ENCODE measurements around the gene INTS11. TPM values are rescaled to one million over a fixed set of nuclear protein-coding genes. Genes with fewer than 3 reads are reported as not detected.

The INTS11 gene
- total RNA-seq, 1 experiment from 2014 or later, result 139 TPM

DNA sequence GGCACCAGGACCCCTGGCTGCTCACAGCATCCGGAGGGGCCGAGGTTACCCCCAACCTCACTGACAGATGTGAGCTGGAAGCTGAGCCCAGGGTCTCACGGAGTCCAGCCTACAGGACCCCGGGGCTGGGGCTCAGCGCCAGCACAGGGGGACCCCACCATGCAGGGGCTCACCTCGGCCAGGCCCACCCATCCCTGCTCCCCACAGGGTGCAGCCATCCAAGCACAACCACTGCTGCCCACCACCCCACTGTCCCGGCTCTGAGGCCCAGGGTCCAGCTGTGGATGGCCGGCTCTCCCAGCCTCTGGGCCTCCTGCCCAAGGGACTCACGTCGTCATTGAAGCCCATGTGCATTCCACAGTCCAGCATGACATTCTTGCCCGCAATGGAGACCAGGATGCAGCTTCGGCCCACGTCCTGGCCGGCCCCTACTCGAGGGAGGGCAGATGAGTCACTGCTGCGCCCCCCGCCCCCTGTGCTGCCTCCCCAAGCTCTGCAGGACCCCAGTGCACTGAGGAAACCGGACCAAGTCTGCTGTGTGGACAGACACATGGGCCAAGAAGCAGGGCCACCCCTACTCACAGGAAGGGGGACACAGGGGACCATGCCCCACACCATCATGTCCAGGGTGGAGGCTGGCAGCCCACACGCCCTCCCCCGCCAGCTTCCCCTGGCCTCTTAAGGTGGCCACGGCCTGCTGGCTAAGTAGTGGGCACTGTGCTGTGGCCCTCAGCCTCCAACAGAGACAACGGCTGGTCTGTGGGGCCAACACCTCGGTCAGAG lies 3.6 kb downstream of the INTS11 start:
- no peak overlapping the region for H2AK5ac ChIP-seq (ENCODE audit: insufficient read length, low read length)
- peaks cover 6 to 20% of the 10 kb centered on the region in 2 experiments for H3K4me1 Mint-ChIP-seq
- no peak overlapping the region for H3K23ac ChIP-seq (ENCODE audit: insufficient read length, low read depth, low read length)
- peaks cover 17% of the 10 kb centered on the region; the same call in 1 of the 2 replicates for H3K79me2 ChIP-seq (ENCODE audit: insufficient read depth, low read length)
- no peak overlapping the region for H3K27ac Mint-ChIP-seq
- H3K4me2 ChIP-seq (ENCODE audit: insufficient read depth, insufficient read length, low read length), result no peak overlapping the region
- H3K4ac ChIP-seq (ENCODE audit: low read depth, low read length), result no peak overlapping the region
- H2BK12ac ChIP-seq (ENCODE audit: insufficient read length, low read depth, low read length), result no peak overlapping the region
- peaks cover 8% of the 10 kb centered on the region for H3K23me2 ChIP-seq (ENCODE audit: insufficient read length, low read depth, low read length, poor library complexity, severe bottlenecking)
- peaks cover 8% of the 10 kb centered on the region for H3K79me1 ChIP-seq (ENCODE audit: insufficient read depth, low read depth, low read length, poor library complexity, severe bottlenecking)
- WGBS (ENCODE audit: extremely low coverage, insufficient read length, low lambda C conversion rate), result no CpG with 5 or more reads among the region's 23 CpGs
- peaks cover 5% of the 10 kb centered on the region for H4K20me1 ChIP-seq (ENCODE audit: control insufficient read depth, insufficient read depth, insufficient read length)
- no peaks in the 10 kb centered on the region for H3K9me3 Mint-ChIP-seq
- no peak overlapping the region for H4K91ac ChIP-seq (ENCODE audit: insufficient read length, low read depth, low read length)
- H2BK120ac ChIP-seq (ENCODE audit: low read depth, low read length, poor library complexity, severe bottlenecking), result no peak overlapping the region
- H3K4me1 ChIP-seq (ENCODE audit: insufficient read depth, low read length), result no peaks in the 10 kb centered on the region; the same call in 1 of the 2 replicates
- no peak overlapping the region for H3K27ac ChIP-seq (ENCODE audit: insufficient read length, low read depth, low read length)
- H4K8ac ChIP-seq (replicated peaks; ENCODE audit: insufficient read length, low read depth, low read length), result no peak overlapping the region
- no peak overlapping the region for H3K9ac ChIP-seq (ENCODE audit: extremely low read depth, insufficient read length, low read length)
- no peaks in the 10 kb centered on the region for H3K27me3 ChIP-seq (ENCODE audit: insufficient read depth, low read length)
- no peak overlapping the region for H2BK20ac ChIP-seq (ENCODE audit: low read depth, low read length, poor library complexity, severe bottlenecking)
- peaks cover 13 to 47% (median 40%) of the 10 kb centered on the region in 3 experiments; a peak in 6 of 7 replicates for H3K36me3 Mint-ChIP-seq (ENCODE audit: insufficient read depth in 1 of 3, low read depth in 3 of 3)
- TF ChIP-seq CTCF (conservative IDR thresholded peaks at IDR 0.05), result no peak
- H4K5ac ChIP-seq (ENCODE audit: insufficient read length, low read depth, low read length), result no peak overlapping the region
- H3T11ph ChIP-seq (ENCODE audit: low read length), result no peak overlapping the region
- H2BK15ac ChIP-seq (ENCODE audit: low read depth, low read length), result no peak overlapping the region
- H3K9me3 ChIP-seq (ENCODE audit: control insufficient read depth, low read depth, low read length), result no peaks in the 10 kb centered on the region
- H2AFZ ChIP-seq (ENCODE audit: low read length), result no peak overlapping the region
- no peak for DNase-seq
- no peak overlapping the region for H3K18ac ChIP-seq (ENCODE audit: insufficient read length, low read depth, low read length)
- no peak overlapping the region for H3K14ac ChIP-seq (ENCODE audit: insufficient read depth, low read length)
- no peak overlapping the region; a peak in 1 of 5 replicates for H3K4me3 Mint-ChIP-seq
- no peak overlapping the region for H2BK5ac ChIP-seq (ENCODE audit: insufficient read length, low read length)
- H3K27me3 Mint-ChIP-seq (ENCODE audit: low read depth), result no peaks in the 10 kb centered on the region
- no peak overlapping the region for H3K56ac ChIP-seq (ENCODE audit: insufficient read length, low read depth, low read length)
